GM12873 (cell line): ENCODE results near the gene FSTL4.

Experiments
- CTCF ChIP-seq: IDR thresholded peaks from 2 replicates; pipeline ENCODE4 v1.5.1; 2012; ENCODE audit warnings: low read depth, mild to moderate bottlenecking, moderate library complexity, low read length, control low read depth; ENCODE audit not compliant: insufficient read depth; ENCODE audit errors: missing control alignments

FSTL4 gene

GRCh38 chr5:133480366-133480765, 132.0 kb downstream of the FSTL4 start:
- TF ChIP-seq CTCF: no peak

- no peak for TF ChIP-seq CTCF
These were observed 133.9 kb downstream of the FSTL4 start for GRCh38 chr5:133478199-133478985.

- no peak for TF ChIP-seq CTCF
These were observed 136.4 kb downstream of the FSTL4 start for GRCh38 chr5:133475986-133476385.

- TF ChIP-seq CTCF: no peak
These were observed 137.3 kb downstream of the FSTL4 start for GRCh38 chr5:133474851-133475590.

- TF ChIP-seq CTCF: no peak
These were observed 139.1 kb downstream of the FSTL4 start for GRCh38 chr5:133473291-133473690.

- TF ChIP-seq CTCF: no peak
These were observed 139.5 kb downstream of the FSTL4 start for GRCh38 chr5:133472829-133473228.

- TF ChIP-seq CTCF: no peak
These were observed 140.6 kb downstream of the FSTL4 start for GRCh38 chr5:133471699-133472098.
